ENCODE results near the gene CHMP4B. TPM values are rescaled to one million over a fixed set of nuclear protein-coding genes. Genes with fewer than 3 reads are reported as not detected.

CHMP4B gene
- total and polyA plus RNA-seq, 2 donors (not counting 1 experiment from before 2014, with no cell fraction given) = 62.3 to 83.9 TPM

DNA sequence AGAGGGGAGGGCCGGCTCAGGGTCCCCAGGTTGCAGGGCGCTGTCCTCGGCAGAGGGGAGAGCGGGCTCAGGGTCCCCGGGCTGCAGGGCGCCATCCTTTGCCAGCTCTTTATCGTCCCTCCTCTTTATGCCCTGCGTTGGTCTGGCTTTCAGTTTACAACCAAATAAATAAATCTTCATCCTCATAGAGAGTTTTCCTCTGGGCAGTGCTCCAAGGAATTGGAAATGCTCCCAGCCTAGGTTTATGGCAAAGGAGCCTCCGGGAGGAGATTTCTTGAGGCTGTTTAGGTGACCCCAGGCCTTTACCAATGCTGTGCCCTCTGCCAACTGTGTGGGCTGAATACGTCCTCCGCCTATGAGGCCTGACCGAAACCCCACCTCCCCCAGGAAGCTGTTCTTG is 60.2 kb downstream of the CHMP4B start:
- Histone ChIP-seq H3K4me1 (ENCODE audit: control insufficient read depth in 2 of 2, insufficient read depth in 2 of 2, low read length in 2 of 2) (peaks cover 7 to 13% of the 10 kb centered on the region in 2 donors), H3K4me2 (replicated peaks; ENCODE audit: low read depth, low read length, poor library complexity, severe bottlenecking) (no peak overlapping the region), H3K79me2 (ENCODE audit: control insufficient read depth, insufficient read depth, low read length) (no peaks in the 10 kb centered on the region), H3K36me3 (replicated peaks in 1 of 2; ENCODE audit: control extremely low read depth in 1 of 2, control insufficient read depth in 1 of 2, extremely low read depth in 1 of 2, insufficient read depth in 2 of 2, low read length in 1 of 2) (no peaks in the 10 kb centered on the region), H2AFZ (ENCODE audit: insufficient read depth, low read depth, low read length, poor library complexity, severe bottlenecking) (no peak overlapping the region), H3K9me3 (ENCODE audit: control extremely low read depth in 1 of 3, control insufficient read depth in 2 of 3, insufficient read depth in 1 of 3, low read length in 2 of 3) (no peaks in the 10 kb centered on the region), H3K4me3 (ENCODE audit: control extremely low read depth in 1 of 5, extremely low read depth in 1 of 5, insufficient read depth in 1 of 5, low read depth in 2 of 5, low read length in 4 of 5) (no peak overlapping the region), H3K27ac (ENCODE audit: low read length in 2 of 2) (no peak overlapping the region), H3K27me3 (replicated peaks in 1 of 4; ENCODE audit: control extremely low read depth in 1 of 4, control insufficient read depth in 3 of 4, insufficient read depth in 4 of 4, low read length in 3 of 4) (no peaks in the 10 kb centered on the region), H3K9ac (ENCODE audit: low read length) (no peak overlapping the region), H4K20me1 (ENCODE audit: control insufficient read depth, insufficient read depth, low read length, poor library complexity, severe bottlenecking) (no peaks in the 10 kb centered on the region)
- ChIA-PET POLR2A (no interaction called here), CTCF (no interaction called here)
- peaks cover 13% of the 10 kb centered on the region for H3K4me1 Mint-ChIP-seq
- TF ChIP-seq EZH2 (IDR thresholded peaks at IDR 0.05; ENCODE audit: borderline replicate concordance, insufficient read depth, low read depth, low read length, poor library complexity, severe bottlenecking) = no peak
- TF ChIP-seq, protein P1, sequence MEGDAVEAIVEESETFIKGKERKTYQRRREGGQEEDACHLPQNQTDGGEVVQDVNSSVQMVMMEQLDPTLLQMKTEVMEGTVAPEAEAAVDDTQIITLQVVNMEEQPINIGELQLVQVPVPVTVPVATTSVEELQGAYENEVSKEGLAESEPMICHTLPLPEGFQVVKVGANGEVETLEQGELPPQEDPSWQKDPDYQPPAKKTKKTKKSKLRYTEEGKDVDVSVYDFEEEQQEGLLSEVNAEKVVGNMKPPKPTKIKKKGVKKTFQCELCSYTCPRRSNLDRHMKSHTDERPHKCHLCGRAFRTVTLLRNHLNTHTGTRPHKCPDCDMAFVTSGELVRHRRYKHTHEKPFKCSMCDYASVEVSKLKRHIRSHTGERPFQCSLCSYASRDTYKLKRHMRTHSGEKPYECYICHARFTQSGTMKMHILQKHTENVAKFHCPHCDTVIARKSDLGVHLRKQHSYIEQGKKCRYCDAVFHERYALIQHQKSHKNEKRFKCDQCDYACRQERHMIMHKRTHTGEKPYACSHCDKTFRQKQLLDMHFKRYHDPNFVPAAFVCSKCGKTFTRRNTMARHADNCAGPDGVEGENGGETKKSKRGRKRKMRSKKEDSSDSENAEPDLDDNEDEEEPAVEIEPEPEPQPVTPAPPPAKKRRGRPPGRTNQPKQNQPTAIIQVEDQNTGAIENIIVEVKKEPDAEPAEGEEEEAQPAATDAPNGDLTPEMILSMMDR (IDR thresholded peaks at IDR 0.05) = no peak
- ATAC-seq (ENCODE audit: low read depth) (no peak), DNase-seq (no peak)
- intact Hi-C loops (cut with micrococcal nuclease) = no loop called here
- no peak overlapping the region for H3K4me3 Mint-ChIP-seq
- H3K27ac Mint-ChIP-seq = no peak overlapping the region
- H3K9me3 Mint-ChIP-seq (ENCODE audit: insufficient read depth) = no peaks in the 10 kb centered on the region
- 97% methylated on average over 9 of the region's 12 CpGs for WGBS (ENCODE audit: insufficient coverage)
- peaks cover 3% of the 10 kb centered on the region for H3K27me3 Mint-ChIP-seq

DNA sequence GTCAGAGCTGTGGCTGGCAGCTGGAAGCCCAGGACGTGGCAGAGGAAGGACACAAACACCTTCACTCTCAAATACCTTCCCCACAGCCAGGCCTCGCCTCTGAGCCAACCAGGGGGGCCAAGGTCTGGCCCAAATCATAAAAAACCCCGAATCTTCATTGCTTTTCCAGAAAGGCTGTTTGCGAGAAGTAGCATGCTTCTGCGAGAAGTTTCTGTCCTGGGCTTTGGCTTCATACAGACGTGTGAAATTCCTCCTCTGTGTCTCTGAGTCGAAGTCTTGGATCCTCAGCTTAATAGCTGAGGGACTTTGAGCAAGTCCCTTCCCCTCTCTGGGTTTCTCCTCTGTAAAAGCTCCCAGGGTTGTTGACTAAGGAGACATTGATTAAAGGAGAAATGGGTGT is 63.0 kb downstream of the CHMP4B start:
- peaks cover 13% of the 10 kb centered on the region for H3K4me1 Mint-ChIP-seq
- H3K4me3 Mint-ChIP-seq = no peak overlapping the region
- H4K20me1 ChIP-seq (ENCODE audit: control insufficient read depth, insufficient read depth, low read length, poor library complexity, severe bottlenecking) = no peaks in the 10 kb centered on the region
- 77% methylated on average over 6 of the region's 7 CpGs for WGBS (ENCODE audit: insufficient coverage)
- H3K27ac ChIP-seq (ENCODE audit: low read length in 2 of 2) = no peak overlapping the region
- H2AFZ ChIP-seq (ENCODE audit: insufficient read depth, low read depth, low read length, poor library complexity, severe bottlenecking) = no peak overlapping the region
- peaks cover 7 to 13% of the 10 kb centered on the region in 2 donors for H3K4me1 ChIP-seq (ENCODE audit: control insufficient read depth in 2 of 2, insufficient read depth in 2 of 2, low read length in 2 of 2)
- H3K27me3 Mint-ChIP-seq = peaks cover 3% of the 10 kb centered on the region
- H3K9ac ChIP-seq (ENCODE audit: low read length) = no peak overlapping the region
- H3K9me3 Mint-ChIP-seq (ENCODE audit: insufficient read depth) = peaks cover 4% of the 10 kb centered on the region
- ChIA-PET CTCF (interaction anchor here (0.6 to 1.8 kb wide), 5 partner anchors 14 to 195 kb away, joined by 3 to 4 read pairs (median 3); no protein-coding TSS in a partner anchor), POLR2A (no interaction called here)
- no peak overlapping the region for H3K4me2 ChIP-seq (replicated peaks; ENCODE audit: low read depth, low read length, poor library complexity, severe bottlenecking)
- no peak for DNase-seq
- H3K9me3 ChIP-seq (ENCODE audit: control extremely low read depth in 1 of 3, control insufficient read depth in 2 of 3, insufficient read depth in 1 of 3, low read length in 2 of 3) = peaks cover 0 to 10% (median under 1%) of the 10 kb centered on the region in 3 donors
- no peaks in the 10 kb centered on the region for H3K27me3 ChIP-seq (replicated peaks in 1 of 4; ENCODE audit: control extremely low read depth in 1 of 4, control insufficient read depth in 3 of 4, insufficient read depth in 4 of 4, low read length in 3 of 4)
- H3K79me2 ChIP-seq (ENCODE audit: control insufficient read depth, insufficient read depth, low read length) = no peaks in the 10 kb centered on the region
- no peak overlapping the region for H3K4me3 ChIP-seq (ENCODE audit: control extremely low read depth in 1 of 5, extremely low read depth in 1 of 5, insufficient read depth in 1 of 5, low read depth in 2 of 5, low read length in 4 of 5)
- no peak for ATAC-seq (ENCODE audit: low read depth)
- H3K36me3 ChIP-seq (replicated peaks in 1 of 2; ENCODE audit: control extremely low read depth in 1 of 2, control insufficient read depth in 1 of 2, extremely low read depth in 1 of 2, insufficient read depth in 2 of 2, low read length in 1 of 2) = no peaks in the 10 kb centered on the region
- TF ChIP-seq, protein P1 (IDR thresholded peaks at IDR 0.05) = no peak
- TF ChIP-seq EZH2 (IDR thresholded peaks at IDR 0.05; ENCODE audit: borderline replicate concordance, insufficient read depth, low read depth, low read length, poor library complexity, severe bottlenecking) = no peak
- H3K27ac Mint-ChIP-seq = no peak overlapping the region
- intact Hi-C loops (cut with micrococcal nuclease) = no loop called here

Data from B cell (primary cell).